ENCODE measurements around the gene ACD.

Gene ACD

DNA sequence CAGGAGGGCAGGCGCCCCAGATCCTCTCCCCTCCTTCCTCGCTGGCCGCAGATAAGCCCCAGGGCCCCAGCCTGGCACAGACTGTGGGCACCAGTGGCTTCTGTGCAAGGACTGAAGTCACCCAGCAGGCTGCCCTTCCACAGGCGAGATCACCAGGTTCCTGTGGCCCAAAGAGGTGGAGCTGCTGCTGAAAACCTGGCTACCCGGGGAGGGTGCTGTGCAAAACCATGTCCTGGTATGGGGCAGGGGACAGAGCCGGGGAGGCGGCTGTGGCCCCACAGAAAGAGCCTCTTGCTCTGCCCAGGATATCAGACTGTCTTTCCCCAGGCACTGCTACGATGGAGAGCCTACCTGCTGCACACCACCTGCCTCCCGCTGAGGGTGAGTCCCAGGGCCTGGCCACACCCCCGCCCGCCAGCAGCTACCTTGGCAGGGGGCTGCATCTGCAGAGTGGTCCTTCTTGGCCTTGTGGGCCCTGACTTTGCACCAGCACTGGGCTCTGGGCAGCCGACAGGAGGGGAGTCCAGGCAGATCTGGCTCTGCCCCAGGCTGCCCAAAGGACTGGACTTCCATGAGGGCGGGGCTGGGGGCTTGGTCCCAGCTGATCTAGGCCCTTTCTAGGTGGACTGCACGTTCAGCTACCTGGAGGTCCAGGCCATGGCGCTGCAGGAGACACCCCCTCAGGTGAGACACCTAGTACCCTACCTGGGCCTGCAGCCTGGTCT lies 14.5 kb downstream of the ACD start:
- peak; percentile 49 for DNase-seq

DNA sequence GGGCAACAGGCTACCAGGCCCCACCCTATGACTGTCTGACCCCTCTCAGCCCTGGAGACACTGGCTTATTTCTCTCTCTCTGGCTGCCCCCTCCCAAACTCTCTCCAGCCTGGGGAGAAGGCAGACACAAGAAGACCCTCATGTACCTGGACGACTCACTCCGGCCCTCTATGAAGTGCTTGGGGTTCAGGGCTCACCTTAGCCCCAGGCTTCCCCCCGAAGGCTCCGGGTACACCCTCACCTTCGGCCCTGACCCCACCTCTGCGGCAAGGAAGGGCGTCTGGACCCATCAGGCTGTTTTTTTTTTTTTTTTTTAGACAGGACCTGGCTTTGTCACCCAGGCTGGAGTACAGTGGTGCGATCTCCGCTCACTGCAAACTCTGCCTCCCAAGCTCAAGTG lies 16.0 kb downstream of the ACD start:
- DNase-seq = no peak

DNA sequence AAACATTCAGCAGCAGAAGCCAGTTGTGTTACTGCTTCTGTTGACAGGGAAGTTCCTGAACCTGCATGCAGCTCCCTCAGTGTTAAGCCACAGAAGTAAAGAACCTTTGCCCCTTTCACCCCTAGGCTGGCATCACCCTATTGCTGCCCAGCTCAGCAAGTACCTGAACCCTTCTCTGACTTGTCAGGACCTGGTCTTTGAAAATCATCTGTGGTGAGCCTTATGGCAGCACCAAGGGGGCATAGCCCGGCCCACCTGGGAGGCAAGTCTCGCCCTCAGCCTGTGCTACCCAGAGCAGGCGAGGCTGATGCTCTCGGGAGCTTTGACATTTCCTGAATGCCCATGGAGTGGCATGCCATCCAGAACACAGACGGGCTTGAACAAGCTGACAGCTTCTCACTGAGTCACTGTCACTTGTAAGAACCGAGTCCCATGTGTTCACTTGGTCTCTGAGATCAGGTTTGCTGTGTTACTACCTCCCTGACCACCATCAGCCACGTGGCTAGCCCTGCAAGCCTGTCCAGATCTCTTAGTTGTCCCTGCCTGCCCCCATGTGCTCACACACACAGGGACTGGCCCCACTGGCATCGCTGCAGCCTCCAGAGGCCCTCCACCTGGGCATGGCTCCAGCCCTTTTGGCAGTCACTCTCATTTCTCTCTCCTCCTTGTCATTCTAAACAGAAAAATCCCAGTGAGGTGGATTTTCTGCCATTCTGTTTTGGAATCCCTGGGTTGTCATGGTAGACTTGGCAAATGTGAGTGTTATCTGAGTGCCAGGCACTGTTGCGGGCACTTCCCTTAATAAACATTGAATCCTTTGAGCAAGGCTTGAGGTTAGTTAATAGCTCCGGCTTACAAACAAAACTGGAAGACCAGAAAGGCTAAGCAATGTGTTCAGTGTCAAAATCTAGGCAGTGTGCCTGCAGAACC lies 18.0 kb downstream of the ACD start:
- no peak for DNase-seq

DNA sequence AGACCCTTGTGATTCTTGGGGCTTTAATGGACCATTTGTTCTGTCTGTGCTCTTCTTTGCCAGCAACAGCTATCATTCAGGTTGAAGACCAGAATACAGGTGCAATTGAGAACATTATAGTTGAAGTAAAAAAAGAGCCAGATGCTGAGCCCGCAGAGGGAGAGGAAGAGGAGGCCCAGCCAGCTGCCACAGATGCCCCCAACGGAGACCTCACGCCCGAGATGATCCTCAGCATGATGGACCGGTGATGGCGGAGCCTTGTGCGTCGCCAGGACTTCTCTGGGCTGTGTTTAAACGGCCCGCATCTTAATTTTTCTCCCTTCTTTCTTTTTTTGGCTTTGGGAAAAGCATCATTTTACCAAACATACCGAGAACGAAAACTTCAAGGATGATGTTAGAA lies 22.4 kb downstream of the ACD start:
- no peak for DNase-seq

DNA sequence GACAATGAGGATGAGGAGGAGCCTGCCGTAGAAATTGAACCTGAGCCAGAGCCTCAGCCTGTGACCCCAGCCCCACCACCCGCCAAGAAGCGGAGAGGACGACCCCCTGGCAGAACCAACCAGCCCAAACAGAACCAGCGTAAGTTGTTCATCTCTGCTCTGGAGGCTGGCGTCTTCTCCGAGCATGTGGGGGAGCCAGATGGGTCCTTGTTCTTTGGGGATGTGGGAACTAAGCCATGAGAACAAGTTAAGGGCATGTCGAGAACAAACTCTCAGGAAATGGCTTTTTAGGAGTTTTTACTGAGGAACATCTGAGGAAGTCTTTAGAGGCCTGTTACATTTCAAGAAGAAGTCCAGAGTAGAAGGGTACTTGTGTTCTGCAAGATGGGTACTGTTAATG lies 23.3 kb downstream of the ACD start:
- no peak for DNase-seq

DNA sequence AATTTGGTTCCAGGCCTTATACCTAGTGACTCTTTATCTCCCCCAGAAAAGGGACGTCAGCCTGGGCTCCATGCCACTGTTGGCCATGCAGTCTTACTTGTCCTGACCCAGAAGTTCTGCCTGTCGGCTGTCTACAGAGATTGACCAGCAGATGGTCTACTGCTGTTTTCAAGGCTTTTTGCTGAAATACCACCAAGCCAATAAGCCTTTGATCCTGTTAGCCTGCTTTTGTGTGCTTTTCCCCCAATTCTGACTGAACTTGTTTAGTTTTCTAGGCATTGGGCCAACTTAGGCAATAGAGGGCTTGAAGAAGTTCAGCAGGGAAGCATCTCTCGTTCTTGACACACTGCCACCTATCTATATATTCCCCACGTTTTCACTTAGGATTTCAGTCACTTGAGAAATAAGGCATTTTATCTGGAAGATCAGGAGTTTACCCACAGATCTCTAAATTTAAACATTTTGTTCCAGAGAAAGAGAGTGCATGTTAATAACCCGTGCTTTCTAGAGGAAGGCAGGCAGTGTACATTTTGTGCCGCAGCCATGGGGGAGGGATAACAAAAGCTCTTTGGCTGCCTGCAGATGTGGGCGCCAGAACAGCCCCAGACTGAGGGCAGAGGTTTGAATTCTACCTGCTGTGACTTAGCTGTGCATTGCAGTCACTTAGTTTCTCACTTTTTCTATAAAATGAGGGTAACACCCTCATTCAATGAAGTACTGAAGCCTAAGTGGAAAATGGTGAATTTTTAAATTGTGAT lies 27.5 kb downstream of the ACD start:
- DNase-seq = no peak

DNA sequence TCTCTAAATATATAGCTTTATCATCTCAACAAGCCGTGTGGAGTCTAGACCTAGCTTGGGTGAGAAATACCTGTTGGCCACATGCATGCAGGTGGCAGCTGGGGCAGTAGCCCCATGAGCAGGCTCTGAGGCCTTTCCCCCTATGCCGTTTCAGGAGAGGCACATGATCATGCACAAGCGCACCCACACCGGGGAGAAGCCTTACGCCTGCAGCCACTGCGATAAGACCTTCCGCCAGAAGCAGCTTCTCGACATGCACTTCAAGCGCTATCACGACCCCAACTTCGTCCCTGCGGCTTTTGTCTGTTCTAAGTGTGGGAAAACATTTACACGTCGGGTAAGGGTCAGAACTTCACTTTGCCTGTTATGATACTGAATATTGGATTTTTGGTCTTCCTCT lies 31.8 kb downstream of the ACD start:
- no peak for DNase-seq

DNA sequence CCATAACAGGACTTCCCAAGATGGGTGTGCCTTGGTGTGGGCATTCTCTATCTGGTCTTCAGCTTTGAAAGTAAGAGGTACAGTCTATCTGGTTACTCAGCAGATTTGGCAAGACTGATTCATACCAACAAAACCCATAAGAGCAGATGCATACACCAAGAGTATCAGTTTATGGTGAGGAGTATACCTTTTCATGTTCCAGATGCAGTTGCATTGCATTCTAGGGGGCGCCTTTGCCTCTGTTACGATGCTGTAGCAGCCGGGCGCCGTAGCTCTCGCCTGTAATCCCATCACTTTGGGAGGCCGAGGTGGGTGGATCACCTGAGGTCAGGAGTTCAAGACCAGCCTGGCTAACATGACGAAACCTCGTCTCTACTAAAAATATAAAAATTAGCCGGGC lies 46.3 kb downstream of the ACD start:
- DNase-seq = peak; percentile 40

DNA sequence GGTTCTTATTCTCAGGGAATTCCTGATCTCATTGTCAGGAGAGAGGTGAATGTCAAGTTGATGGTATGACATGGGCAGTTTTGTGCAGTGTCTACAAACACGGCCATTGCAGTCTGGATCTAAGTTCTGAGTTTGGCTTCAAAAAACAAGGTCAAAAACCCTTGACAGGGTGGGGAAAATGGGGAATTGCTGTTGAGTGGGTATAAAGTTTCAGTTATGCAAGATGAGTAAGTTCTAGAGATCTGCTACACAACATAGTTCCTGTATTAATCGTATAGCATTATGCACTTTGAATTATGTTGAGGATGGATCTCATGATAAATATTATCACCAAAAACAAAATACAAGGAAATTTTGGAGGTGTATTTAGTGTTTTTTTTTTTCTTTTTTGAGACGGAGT lies 51.7 kb downstream of the ACD start:
- DNase-seq = no peak
